AG09319 (cell line): ENCODE measurements around the gene PATL1.

ENCODE experiments used
- DNase-seq: peaks from one replicate; pipeline ENCODE4 v3.0.0-alpha.2; 2010; ENCODE audit warnings: low read depth; ENCODE audit errors: extremely low read depth
- TF ChIP-seq, protein P1 (sequence below): IDR thresholded peaks from 2 replicates; pipeline ENCODE4 v1.5.1; 2011; ENCODE audit warnings: low read depth, mild to moderate bottlenecking, inconsistent platforms, low read length, moderate library complexity

PATL1 gene

DNA sequence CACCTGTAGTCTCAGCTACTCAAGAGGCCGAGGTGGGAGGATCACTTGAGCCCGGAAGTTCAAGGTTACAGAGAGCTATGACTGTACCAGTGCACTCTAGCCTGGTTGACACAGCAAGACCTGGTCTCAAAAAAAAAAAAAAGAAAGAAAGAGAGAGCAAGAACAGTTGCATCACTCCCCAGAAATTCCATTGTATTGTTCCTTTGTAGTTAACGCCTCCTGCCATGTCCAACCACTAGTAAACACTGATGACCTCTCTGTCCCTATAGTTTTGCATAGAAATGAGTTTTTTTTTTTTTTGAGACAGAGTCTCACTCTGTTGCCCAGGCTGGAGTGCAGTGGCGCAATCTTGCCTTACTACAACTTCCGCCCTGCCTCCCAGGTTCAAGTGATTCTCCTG, 10.8 kb downstream of the PATL1 start:
- TF ChIP-seq, protein P1, sequence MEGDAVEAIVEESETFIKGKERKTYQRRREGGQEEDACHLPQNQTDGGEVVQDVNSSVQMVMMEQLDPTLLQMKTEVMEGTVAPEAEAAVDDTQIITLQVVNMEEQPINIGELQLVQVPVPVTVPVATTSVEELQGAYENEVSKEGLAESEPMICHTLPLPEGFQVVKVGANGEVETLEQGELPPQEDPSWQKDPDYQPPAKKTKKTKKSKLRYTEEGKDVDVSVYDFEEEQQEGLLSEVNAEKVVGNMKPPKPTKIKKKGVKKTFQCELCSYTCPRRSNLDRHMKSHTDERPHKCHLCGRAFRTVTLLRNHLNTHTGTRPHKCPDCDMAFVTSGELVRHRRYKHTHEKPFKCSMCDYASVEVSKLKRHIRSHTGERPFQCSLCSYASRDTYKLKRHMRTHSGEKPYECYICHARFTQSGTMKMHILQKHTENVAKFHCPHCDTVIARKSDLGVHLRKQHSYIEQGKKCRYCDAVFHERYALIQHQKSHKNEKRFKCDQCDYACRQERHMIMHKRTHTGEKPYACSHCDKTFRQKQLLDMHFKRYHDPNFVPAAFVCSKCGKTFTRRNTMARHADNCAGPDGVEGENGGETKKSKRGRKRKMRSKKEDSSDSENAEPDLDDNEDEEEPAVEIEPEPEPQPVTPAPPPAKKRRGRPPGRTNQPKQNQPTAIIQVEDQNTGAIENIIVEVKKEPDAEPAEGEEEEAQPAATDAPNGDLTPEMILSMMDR, result no peak
- DNase-seq, result no peak

DNA sequence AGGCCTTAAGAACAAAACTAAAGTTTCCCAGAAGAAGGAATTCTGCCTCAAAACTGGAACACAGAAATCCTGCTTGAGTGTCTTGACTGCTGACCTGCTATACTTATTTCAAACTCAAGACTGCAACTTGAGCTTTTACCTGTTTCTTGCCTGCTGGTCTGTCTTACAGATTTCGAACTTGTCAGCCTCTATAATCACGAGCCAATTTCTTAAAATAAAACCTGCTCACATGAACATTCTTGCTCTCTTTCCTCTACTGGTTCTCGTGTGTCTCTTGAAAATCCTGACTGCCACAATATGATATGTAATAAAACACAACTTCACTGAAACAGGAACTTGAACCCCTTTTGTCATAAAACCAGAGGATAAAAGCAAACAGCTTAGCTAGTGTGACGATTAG, 13.9 kb downstream of the PATL1 start:
- DNase-seq, result no peak
- TF ChIP-seq, protein P1, result no peak

DNA sequence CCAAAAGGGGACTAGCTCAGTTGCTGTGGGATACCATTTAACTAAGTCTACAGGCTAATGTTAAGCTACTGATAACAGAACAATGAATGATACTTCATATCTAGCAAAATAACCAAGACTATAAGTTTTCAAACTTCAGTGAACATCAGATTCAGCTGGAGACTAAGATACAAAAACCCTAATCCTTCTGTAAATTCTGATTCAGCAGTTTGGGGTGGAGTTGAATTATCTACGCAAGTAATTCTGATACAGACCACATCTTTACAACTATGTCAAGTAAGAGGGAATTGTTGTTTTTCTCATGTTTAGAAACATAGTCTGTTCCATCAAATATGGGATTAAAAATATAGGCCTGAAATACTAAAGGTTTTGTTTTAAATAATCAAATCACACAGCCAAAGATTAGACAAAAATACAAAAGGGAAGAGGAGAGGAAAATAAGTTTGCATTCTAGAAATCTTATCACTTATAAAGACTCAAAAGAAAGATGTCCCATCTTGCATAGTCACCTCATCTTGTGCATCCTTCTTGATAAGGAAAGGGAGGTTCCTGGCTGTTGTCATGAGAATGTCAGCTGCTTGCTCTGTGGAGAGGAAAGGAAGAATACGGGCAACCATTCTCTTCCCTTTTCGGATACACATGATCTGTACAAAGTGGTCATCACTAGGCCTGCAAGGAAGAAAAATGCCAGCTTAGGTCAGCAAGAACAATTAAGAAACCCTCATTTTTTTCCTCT, 21.4 kb downstream of the PATL1 start:
- TF ChIP-seq, protein P1, result no peak
- no peak for DNase-seq

DNA sequence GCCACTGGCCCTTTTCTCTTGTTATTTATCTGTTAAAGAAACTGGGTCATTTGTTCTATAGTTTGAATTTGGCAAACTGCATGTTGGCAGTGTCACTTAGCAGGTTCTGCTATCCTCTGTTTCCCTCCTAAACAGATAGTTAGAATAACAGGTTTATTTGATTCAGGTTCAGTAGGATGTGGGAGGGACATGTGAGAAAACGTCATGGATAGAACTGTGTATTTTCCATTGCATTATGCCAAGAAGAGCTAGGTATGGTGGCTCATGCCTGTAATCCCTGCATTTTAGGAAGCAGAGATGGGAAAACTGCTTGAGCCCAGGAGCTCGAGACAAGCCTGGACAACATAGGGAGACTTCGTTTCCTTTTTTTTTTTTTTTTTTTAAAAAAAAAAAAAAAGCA, 24.3 kb downstream of the PATL1 start:
- TF ChIP-seq, protein P1, result no peak
- no peak for DNase-seq

DNA sequence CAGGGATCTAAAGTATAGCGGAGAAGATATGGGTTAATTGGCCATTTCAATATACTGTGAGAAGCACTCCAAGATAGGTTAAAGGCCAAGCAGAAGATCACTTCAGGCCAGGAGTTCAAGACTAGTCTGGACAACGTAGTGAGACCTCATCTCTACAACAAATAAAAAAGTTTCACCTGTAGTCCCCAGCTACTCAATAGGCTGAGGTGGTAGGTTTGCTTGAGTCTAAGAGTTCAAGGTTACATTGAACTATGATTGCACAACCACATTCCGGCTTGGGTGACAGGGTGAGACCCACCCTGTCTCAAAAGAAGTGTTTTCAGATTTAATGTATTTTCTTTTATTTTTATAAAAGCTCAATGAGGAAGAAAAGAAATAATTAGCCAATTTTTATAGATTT, 25.4 kb downstream of the PATL1 start:
- TF ChIP-seq, protein P1, result no peak
- DNase-seq, result no peak

DNA sequence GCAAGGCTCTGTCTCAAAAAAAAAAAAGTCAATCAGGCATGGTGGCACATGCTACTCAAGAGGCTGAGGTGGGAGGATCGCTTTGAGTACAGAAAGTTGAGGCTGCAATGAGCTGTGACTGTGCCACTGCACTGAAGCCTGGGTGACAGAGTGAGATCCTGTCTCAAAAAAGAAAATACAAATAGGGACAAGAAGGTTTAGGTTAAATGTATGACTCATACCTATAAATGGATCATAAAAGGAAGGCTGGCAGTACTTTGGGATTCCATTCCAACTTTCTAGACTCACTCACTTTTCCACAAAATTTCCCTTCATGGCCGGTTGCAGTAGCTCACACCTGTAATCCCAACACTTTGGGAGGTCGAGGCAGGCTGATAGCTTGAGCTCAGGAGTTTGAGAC, 27.7 kb downstream of the PATL1 start:
- DNase-seq, result no peak
- TF ChIP-seq, protein P1, result no peak

DNA sequence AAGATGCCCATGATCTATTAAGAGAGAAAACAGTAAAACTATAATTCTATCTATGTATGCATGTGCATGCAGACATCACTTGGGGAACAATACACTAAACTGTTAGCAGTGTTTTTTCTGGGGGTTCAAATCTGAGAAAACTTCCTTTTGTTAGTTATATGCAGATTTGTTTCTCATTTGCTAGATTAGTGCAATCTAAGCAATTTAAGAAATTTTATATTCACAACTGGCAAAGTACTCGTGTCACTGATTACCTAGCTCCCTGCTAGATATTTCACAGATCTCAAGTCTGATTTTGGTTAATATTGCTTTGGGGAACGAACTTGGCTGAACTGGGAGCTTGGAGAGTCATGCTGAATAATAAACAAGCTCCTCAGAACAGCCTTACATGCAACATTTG, 38.3 kb downstream of the PATL1 start:
- DNase-seq, result no peak
- TF ChIP-seq, protein P1, result no peak
